GM06990 (cell line): ENCODE measurements around the gene FAM107B.

ENCODE experiments used
- DNase-seq: peaks from one replicate; pipeline ENCODE4 v3.0.0-alpha.2; 2011; ENCODE audit not compliant: insufficient read length; ENCODE audit errors: extremely low read depth
- H3K27me3 ChIP-seq: replicated peaks from 2 replicates; pipeline ENCODE4 v1.6.0; 2011; ENCODE audit warnings: low read length; ENCODE audit not compliant: control insufficient read depth, insufficient read depth
- H3K36me3 ChIP-seq: 2 replicates; pipeline ENCODE4 v1.5.1; 2011; ENCODE audit warnings: low read length; ENCODE audit not compliant: control insufficient read depth, insufficient read depth
- H3K4me3 ChIP-seq: replicated peaks from 2 replicates; pipeline ENCODE4 v1.5.1; 2011; ENCODE audit warnings: low read depth, mild to moderate bottlenecking, control low read depth, low read length
- TF ChIP-seq, protein P1 (sequence below): IDR thresholded peaks from 2 replicates; pipeline ENCODE4 v1.5.1; 2011; ENCODE audit warnings: low read length, control low read depth, mild to moderate bottlenecking, inconsistent platforms; ENCODE audit not compliant: insufficient read depth, poor library complexity, severe bottlenecking

Gene FAM107B

DNA sequence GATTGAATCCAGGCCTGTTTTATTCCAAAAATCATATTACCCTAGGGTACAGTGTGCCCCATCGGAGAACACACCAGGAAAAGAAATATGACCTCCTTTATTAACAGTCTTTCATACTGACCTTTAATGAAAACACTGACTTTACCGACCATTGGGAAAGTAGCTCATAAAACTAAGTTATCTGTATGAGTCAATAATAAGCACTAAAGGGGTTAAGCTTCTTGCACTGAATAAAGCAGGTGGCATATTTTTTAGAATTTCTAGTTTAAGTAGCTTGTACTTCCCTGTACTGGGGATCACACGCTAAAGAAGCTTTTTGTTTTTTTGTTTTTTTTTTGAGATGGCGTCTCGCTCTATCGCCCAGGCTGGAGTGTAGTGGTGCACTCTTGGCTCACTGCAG, 199.8 kb downstream of the FAM107B start:
- TF ChIP-seq, protein P1, sequence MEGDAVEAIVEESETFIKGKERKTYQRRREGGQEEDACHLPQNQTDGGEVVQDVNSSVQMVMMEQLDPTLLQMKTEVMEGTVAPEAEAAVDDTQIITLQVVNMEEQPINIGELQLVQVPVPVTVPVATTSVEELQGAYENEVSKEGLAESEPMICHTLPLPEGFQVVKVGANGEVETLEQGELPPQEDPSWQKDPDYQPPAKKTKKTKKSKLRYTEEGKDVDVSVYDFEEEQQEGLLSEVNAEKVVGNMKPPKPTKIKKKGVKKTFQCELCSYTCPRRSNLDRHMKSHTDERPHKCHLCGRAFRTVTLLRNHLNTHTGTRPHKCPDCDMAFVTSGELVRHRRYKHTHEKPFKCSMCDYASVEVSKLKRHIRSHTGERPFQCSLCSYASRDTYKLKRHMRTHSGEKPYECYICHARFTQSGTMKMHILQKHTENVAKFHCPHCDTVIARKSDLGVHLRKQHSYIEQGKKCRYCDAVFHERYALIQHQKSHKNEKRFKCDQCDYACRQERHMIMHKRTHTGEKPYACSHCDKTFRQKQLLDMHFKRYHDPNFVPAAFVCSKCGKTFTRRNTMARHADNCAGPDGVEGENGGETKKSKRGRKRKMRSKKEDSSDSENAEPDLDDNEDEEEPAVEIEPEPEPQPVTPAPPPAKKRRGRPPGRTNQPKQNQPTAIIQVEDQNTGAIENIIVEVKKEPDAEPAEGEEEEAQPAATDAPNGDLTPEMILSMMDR: no peak
- no peak for DNase-seq

GRCh38 chr10:14574291-14574690, 200.4 kb downstream of the FAM107B start:
- peaks cover 3% of the 10 kb centered on the region for H3K36me3 ChIP-seq
- DNase-seq: no peak
- H3K27me3 ChIP-seq: no peaks in the 10 kb centered on the region
- TF ChIP-seq, protein P1: no peak
- H3K4me3 ChIP-seq: no peak overlapping the region

More for the DNA sequence above, 199.8 kb downstream of the FAM107B start:
- H3K27me3 ChIP-seq: no peaks in the 10 kb centered on the region
- H3K4me3 ChIP-seq: no peak overlapping the region
- peaks cover 3% of the 10 kb centered on the region for H3K36me3 ChIP-seq

GRCh38 chr10:14573666-14574261, 200.9 kb downstream of the FAM107B start:
- peaks cover 3% of the 10 kb centered on the region for H3K36me3 ChIP-seq
- TF ChIP-seq, protein P1: no peak
- no peak for DNase-seq

GRCh38 chr10:14572811-14573210, 201.9 kb downstream of the FAM107B start:
- Histone ChIP-seq H3K4me3 (no peak overlapping the region), H3K36me3 (peaks cover 3% of the 10 kb centered on the region), H3K27me3 (no peaks in the 10 kb centered on the region)
- TF ChIP-seq, protein P1: no peak
- no peak for DNase-seq

More at GRCh38 chr10:14573666-14574261, 200.9 kb downstream of the FAM107B start:
- no peak overlapping the region for H3K4me3 ChIP-seq
- H3K27me3 ChIP-seq: no peaks in the 10 kb centered on the region

DNA sequence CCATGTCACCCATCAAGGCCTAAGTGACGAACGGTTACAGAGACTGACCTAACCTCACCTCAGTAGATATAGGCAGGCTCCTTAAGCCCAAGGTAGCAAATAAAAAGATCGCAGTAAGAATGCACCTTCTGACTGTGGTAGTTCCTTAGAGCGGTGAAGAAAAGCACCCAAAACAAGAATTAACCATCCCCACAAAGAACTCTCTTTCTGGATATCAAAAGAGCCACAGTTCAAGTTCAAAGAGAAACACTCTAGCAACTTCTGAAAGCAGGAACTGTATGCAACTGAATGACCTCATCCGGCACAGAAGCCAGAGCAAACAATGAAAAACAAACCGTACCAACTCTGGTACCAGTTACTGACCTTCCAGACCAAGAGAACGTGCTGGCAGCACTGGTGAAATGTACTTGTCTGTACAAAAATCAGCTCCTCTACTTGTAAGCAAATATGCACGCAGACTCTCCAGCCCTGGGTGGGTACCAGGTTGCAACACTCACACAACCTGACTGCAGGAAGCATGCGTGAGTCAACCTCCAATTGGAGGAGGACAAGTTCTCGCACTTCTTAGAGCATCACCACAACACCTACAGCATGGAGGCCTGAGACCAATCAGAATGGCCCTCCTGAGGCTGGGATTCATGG, 202.7 kb downstream of the FAM107B start:
- no peaks in the 10 kb centered on the region for H3K27me3 ChIP-seq
- H3K4me3 ChIP-seq: no peak overlapping the region
- TF ChIP-seq, protein P1: no peak
- DNase-seq: no peak
- H3K36me3 ChIP-seq: peaks cover 3% of the 10 kb centered on the region
